GM18873 (cell line): Measurements from ENCODE around the gene ADK.
"Not testable (repeated sequence)": the region's sequence is repeated elsewhere in the genome, so short reads cannot be mapped to it uniquely, and the experiment has no call there.

Experiments used
- ATAC-seq: cut with Tn5 transposase; IDR thresholded peaks from one replicate; pipeline ENCODE4 v1.9.1; 2021; ENCODE audit warnings: mild to moderate bottlenecking, moderate library complexity, moderate number of reproducible peaks; ENCODE audit not compliant: unreplicated experiment, low FRiP score

Gene ADK

DNA sequence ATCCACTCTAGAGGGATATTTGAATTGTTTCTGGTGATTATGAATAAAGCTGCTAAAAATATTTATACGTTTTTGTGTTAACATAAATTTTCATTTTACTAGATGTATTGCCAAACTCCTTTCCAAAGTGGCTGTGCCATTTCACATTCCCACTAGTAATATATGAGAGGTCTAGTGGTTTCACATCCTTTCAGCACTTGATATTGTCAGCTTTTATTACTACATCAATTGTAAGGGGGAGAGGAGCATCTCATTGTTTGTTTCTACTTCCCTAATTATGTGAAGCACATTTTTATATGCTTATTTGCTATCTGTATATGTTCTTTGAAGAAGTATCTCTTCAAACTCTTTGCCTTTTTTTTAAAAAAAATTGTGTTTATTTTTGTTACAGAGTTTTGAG, 184.5 kb downstream of the ADK start:
- ATAC-seq, result no peak

DNA sequence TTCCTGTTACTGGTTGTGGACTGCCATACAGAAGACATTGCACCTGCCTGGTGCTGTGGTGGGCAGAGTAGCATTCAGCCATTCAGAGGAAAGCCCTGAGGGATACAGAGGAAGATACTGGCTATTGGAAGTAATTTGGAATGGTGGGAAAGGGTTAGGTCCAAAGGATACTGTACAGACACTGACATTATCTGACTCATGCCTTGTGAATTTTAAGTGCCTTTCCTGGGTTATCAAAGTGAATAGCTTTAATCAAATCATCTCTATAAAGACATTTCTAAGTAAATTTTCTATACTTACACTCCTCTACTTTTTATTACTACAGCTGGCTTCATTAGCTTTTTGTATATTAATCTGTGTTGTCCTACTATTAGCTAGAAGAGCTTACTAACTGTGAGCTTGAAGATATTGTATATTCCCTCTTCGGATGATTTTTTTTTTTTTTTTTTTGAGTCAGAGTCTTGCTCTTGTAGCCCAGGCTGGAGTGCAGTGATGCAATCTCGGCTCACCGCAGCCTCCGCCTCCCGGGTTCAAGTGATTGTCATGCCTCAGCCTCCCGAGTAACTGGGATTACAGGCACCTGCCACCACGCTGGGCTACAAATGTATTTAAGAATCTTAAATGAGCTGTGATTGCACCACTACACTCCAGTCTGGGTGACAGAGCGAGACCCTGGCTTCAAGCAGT, 186.5 kb downstream of the ADK start:
- ATAC-seq, result no peak

DNA sequence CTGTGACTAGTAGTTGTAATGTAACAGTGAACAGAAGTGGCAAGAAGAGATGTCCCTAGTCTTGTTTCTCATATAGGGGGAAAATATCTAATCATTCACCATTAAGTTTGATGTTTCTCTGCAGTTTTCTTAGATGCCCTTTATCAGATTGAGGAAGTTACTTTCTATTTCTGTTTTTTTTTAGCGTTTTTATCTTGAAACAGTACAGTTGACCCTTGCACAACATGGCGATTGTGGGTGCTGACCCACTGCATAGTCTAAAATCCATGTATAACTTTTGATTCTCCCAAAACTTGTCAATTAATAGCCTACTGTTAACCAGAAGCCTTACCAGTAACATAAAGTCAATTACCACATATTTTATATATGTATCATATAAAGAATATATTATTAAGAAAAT, 192.0 kb downstream of the ADK start:
- ATAC-seq, result no peak

- no peak for ATAC-seq
Measured at GRCh38 chr10:74343804-74344203, 192.8 kb downstream of the ADK start.

DNA sequence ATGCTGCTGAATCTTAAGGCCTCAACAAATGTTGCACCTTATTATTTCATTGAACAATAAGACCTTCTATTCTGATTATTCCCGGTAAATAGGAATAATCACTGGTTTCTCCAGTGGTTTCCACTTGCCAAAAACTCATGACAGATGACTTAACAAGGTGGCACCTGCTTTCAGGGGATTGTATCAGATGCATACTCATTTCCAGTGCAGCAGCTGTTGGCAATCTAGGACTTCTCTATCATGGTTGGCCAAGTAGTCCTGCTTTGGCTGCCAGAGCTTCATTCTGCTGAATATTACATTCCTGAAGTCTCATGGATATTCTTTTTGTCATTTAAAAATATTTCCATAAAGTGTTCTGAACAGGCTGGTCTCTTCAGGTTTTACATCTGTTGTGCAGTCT, 193.3 kb downstream of the ADK start:
- no peak for ATAC-seq

GRCh38 chr10:74347522-74347921, 196.5 kb downstream of the ADK start:
- ATAC-seq, result no peak

DNA sequence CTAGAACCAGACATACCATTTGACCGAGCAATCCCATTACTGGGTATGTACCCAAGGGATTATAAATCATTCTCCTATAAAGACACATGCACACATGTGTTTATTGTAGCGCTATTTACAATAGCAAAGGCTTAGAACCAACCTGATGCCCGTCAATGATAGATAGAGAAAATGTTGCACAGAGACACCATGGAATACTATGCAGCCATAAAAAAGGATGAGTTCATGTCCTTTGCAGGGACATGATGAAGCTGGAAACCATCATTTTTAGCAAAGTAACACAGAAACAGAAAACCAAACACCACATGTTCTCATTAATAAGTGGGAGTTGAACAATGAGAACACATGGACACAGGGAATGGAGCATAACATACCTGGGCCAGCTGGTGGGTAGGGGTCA, 202.0 kb downstream of the ADK start:
- not testable (repeated sequence) for ATAC-seq

DNA sequence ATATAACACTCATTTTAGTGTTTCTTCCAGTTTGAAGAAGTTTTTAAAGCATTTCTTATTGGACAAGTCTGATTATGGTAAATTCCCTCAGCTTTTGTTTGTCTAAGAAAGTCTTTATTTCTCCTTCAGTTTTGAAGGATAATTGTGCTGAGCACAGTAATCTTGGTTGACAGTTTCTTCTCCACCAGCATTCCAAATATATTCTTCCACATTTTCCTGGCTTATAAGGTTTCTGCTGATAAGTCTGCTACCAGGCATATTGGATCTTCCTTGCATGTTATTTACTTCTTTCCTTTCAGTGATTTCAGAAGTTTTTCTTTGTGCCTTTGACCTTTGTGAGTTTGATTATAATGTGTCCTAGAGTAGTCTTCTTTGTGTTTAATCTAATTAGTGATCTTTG, 210.7 kb downstream of the ADK start:
- no peak for ATAC-seq

DNA sequence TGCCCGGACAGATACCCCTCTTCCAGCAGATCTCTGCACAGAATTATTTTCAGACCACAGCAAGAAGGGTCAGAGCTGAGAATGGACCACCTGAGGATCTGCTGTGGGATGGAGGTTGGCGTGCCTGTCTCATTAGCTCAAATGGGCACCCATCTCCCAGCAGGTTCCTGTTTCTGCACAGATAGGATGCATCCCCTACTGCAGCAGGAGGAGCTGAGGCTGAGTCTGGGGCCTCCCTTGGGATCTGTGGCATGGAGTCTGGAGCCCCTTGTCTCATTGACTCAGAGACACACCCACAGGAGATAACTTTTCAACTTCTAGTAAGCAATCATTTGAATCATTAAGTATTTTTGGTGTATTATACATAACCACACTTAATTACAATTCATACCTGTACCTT, 212.7 kb downstream of the ADK start:
- no peak for ATAC-seq

DNA sequence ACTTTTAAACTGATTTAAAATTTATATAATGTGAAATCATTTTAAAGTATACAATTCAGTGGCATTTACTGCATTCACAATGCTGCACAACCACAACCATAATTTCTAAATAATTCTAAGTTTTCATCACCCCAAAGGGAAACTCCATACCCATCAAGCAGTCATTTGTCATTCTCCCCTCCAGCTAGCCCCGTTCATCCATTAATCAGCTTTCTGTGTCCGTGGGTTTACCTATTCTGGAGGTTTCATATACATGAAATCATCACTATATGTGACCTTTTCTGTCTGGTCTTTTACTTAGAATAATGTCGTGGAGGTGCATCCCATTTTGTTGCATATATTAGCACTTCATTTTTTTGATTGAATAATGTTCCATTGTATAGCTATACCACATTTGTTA, 214.1 kb downstream of the ADK start:
- no peak for ATAC-seq

- ATAC-seq, result no peak
Measured at GRCh38 chr10:74371696-74372095, 220.7 kb downstream of the ADK start.

- ATAC-seq, result no peak
Measured at GRCh38 chr10:74373059-74373458, 222.0 kb downstream of the ADK start.

DNA sequence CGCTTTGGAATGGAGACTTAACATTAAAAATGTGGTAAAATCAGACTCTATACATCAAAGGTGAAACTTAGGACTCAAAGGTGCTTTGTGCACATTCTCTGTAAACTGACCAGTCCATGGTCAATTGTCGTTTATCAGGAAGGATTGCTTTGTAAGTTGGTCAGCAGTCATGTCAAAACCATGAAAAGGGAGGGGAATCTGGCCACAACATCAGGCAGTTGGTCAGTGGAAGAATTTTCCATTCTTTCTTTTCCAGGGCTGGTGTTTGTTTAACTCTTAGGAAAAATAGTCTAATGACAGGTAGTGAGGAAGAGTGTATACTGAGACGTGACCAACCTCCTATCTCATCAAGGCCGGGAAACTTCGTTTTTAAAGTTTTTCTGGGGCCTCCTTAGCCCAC, 226.5 kb downstream of the ADK start:
- ATAC-seq, result no peak

DNA sequence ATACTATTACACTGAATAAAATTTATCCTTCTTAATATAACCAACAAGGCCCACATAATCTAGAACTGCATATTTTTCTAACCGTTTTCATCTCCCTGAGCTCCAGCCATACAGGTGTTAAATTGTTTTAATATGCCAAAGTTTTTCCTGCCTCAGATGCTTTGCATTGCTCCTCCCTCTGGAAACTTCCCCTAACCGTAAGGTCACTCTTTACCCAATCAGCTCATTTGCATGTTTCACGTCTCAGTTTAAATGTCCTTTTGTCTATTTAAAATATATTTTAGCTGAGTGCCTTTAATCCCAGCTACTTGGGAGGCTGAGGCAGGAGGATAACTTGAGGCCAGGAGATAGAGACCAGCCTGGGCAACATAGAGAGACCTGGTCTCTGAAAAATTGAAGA, 228.5 kb downstream of the ADK start:
- no peak for ATAC-seq

DNA sequence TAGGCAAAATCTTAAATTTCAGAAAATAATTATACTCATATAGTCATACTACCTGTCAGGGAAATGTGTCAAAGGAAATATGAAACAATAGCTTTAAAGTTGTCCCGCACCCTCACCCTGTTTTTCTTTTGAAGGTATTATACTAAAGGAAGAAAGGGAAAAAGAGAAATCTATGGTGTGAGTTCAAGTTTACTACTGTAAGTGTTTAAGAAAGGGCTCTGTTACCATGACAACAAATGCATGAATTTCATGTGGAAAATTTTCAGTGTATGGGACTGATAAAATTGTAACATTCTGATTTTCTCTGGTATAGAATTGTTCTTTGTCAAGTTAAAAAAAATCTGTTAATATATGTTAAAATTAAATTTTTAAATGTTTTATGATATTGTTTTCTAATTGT, 229.8 kb downstream of the ADK start:
- ATAC-seq, result no peak

DNA sequence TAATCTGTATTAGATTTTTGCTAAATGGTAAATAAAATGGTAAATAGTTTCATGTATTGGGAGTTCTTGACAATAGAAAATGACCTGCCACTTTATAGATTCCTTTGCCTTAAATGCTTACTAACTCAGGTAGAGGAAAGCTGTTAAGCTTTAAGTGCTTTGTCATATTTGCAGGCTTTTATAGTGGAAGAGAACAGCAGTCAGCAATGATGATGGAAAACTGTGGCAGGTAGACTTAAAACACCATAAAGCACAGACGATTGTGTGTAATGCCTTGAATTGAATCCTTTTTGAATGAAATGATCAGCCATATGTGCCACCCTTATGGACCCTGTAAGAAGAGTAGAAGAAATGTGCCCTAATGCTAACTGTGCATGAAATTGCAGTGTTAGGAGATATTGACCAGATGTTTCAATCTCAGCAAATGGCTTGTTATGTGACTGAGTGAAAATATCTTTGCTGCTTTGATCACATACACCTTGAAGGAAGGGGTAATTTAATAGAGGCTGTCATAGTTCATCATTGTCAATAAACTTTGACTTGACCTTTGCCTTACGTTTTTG, 230.4 kb downstream of the ADK start:
- ATAC-seq, result no peak

- ATAC-seq, result no peak
Measured at GRCh38 chr10:74382663-74383062, 231.6 kb downstream of the ADK start.

DNA sequence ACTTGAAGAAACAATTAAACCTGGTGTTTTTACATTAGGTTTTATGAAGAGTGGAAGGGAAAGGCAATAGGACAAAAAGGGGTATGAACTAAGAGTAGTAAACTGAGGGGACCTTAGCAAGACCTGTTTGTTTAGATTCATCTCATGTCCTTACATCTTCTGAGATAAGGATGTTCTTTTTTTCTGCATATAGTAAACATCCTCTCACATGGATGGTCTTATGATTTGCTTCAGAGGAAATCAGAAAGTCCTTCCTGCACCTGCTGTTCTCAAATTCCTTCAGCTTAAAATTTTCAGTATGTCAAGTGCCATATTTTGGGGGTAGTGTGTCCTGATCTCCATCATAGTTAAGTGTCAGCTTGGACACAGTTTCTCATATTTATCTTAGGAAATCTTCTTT, 232.6 kb downstream of the ADK start:
- ATAC-seq, result no peak

DNA sequence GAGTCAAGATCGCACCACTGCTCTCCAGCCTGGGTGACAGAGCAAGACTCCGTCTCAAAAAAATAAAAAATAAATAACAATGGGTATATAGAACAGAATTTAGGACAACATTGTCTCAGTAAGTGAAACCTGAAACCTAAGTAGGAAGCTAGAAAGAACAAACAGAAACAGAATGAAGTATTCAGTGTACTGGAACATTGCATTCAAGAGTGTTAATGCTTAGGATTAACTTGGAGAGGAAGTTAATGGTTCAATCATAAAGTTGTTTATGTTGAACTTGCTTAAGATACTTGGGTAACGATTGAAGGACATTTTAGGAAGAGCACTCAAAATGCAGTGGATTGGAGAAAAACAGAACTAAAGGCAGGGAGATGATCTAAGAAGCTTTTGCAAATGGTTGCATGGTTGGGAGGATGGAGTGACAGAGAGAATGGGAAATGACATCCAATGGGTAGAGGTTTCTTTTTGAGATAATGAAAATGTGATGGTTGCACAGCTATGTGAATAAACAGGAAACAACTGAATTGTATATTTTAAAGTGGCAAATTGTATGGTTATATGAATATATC, 233.7 kb downstream of the ADK start:
- ATAC-seq, result no peak

DNA sequence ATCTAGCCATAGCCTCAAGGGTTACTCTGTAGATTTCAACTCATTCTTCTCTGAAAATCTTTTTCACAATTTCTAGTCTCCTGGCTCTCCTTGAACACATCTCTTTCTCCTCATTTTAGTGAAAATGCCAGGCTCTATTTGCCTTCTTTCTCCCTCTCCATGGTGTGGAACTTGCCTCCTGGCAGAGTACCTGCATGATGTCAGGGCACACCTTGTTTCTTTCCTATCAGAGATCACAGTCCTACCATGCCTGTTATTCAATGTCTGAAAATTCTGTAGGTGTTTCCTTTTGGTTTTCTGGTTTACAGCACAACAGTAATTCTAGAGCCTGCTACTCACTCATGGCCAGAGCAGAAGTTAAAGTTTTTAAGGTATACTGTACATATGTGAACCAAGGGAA, 237.8 kb downstream of the ADK start:
- ATAC-seq, result no peak

DNA sequence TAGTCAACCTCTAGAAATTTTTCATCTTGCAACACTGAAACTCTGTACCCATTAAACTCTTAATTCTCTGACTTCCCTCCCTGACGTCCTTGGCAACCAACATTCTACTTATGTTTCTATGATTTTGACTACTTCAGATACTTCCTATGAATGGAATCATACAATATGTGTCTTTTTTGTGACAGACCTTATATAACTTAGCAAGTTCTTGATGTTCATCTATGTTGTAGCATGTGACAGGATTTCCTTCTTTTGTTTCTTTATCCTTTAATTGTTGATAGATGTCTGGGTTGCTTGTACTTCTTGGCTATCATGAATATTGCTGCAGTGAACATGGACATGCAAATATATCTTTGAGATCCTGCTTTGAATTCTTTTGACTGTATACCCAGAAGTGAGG, 240.8 kb downstream of the ADK start:
- no peak for ATAC-seq

- no peak for ATAC-seq
Measured at GRCh38 chr10:74394416-74394969, 243.5 kb downstream of the ADK start.
